ENCODE measurements around the gene GALNT10.

The GALNT10 gene

GRCh38 chr5:154249826-154250225, 59.3 kb downstream of the GALNT10 start:
- no peak overlapping the region for H3K14ac ChIP-seq (ENCODE audit: low read length)
- H3K27me3 ChIP-seq (ENCODE audit: control insufficient read depth in 3 of 3, insufficient read depth in 3 of 3, low read depth in 1 of 3, low read length in 3 of 3), result no peaks in the 10 kb centered on the region
- peaks cover 0 to 3% of the 10 kb centered on the region in 2 donors for H3K4me1 ChIP-seq (ENCODE audit: control insufficient read depth in 2 of 2, insufficient read depth in 1 of 2, low read depth in 1 of 2, low read length in 2 of 2)
- no peak overlapping the region for H3K9ac ChIP-seq (ENCODE audit: low read depth, low read length, poor library complexity)
- no peak overlapping the region for H3K4me2 ChIP-seq (ENCODE audit: insufficient read depth, low read length, poor library complexity, severe bottlenecking)
- no peak overlapping the region for H3K18ac ChIP-seq (ENCODE audit: low read length)
- no peak overlapping the region for H2BK12ac ChIP-seq (ENCODE audit: low read length)
- no peak overlapping the region for H4K8ac ChIP-seq (ENCODE audit: low read depth, low read length)
- H3K4me3 ChIP-seq (ENCODE audit: low read length in 2 of 2), result no peak overlapping the region
- H4K91ac ChIP-seq (ENCODE audit: low read depth, low read length, poor library complexity), result no peak overlapping the region
- no peak for DNase-seq (ENCODE audit: low spot score)
- no peak overlapping the region for H2BK120ac ChIP-seq (ENCODE audit: low read depth, low read length)
- peaks cover 0 to 27% of the 10 kb centered on the region in 2 donors for H3K9me3 ChIP-seq (replicated peaks in 1 of 2; ENCODE audit: control insufficient read depth in 2 of 2, insufficient read depth in 1 of 2, low read depth in 1 of 2, low read length in 2 of 2)
- no peak overlapping the region for H2BK5ac ChIP-seq (ENCODE audit: low read length)
- H3K79me1 ChIP-seq (ENCODE audit: low read depth, low read length), result no peaks in the 10 kb centered on the region
- H2AK5ac ChIP-seq (ENCODE audit: low read depth, low read length), result no peak overlapping the region
- no peak overlapping the region for H3K23ac ChIP-seq (ENCODE audit: low read depth, low read length, poor library complexity)
- H3K27ac ChIP-seq (replicated peaks; ENCODE audit: low read length), result no peak overlapping the region
- no peak overlapping the region for H3K4ac ChIP-seq (ENCODE audit: low read length)
- H3K36me3 ChIP-seq (replicated peaks in 1 of 2; ENCODE audit: control insufficient read depth in 2 of 2, insufficient read depth in 2 of 2, low read length in 2 of 2), result no peaks in the 10 kb centered on the region
- no CpG with 5 or more reads among the region's 3 CpGs for WGBS, 2 donors (ENCODE audit: extremely low coverage in 2 of 2, insufficient read length in 2 of 2, insufficient replicate concordance in 1 of 2)
- no peak overlapping the region for H2BK15ac ChIP-seq (ENCODE audit: low read length)
- H2AFZ ChIP-seq (ENCODE audit: low read length), result no peak overlapping the region

DNA sequence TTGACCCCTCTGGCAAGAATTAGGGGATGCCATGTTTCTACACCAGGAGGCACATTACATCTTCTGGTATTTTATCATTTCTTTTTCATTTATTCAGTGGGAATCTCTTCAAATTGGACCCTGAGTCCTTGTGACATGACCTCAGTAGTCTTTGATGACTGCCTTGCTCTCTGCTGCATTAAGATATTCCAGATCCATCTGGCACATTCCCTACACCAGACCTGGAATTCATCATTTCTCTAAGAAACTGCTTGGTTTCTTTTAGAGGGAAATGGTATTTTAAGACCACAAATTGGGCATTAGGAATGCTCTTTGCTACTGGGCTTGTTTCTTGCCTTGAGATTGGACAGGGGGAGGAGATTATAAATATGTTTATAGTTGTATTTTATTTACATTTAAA, 61.0 kb downstream of the GALNT10 start:
- no peak overlapping the region for H4K8ac ChIP-seq (ENCODE audit: low read depth, low read length)
- H3K9me3 ChIP-seq (replicated peaks in 1 of 2; ENCODE audit: control insufficient read depth in 2 of 2, insufficient read depth in 1 of 2, low read depth in 1 of 2, low read length in 2 of 2), result peaks cover 0 to 22% of the 10 kb centered on the region in 2 donors
- H2AFZ ChIP-seq (ENCODE audit: low read length), result no peak overlapping the region
- no peak overlapping the region for H3K23ac ChIP-seq (ENCODE audit: low read depth, low read length, poor library complexity)
- H3K4me3 ChIP-seq (ENCODE audit: low read length in 2 of 2), result no peak overlapping the region
- no peak for DNase-seq (ENCODE audit: low spot score)
- no peaks in the 10 kb centered on the region for H3K4me1 ChIP-seq (ENCODE audit: control insufficient read depth in 2 of 2, insufficient read depth in 1 of 2, low read depth in 1 of 2, low read length in 2 of 2)
- no peaks in the 10 kb centered on the region for H3K79me1 ChIP-seq (ENCODE audit: low read depth, low read length)
- no peak overlapping the region for H3K4me2 ChIP-seq (ENCODE audit: insufficient read depth, low read length, poor library complexity, severe bottlenecking)
- H3K27me3 ChIP-seq (ENCODE audit: control insufficient read depth in 3 of 3, insufficient read depth in 3 of 3, low read depth in 1 of 3, low read length in 3 of 3), result no peaks in the 10 kb centered on the region
- H3K18ac ChIP-seq (ENCODE audit: low read length), result no peak overlapping the region
- no peak overlapping the region for H4K91ac ChIP-seq (ENCODE audit: low read depth, low read length, poor library complexity)
- H2BK12ac ChIP-seq (ENCODE audit: low read length), result no peak overlapping the region
- no peak overlapping the region for H3K27ac ChIP-seq (replicated peaks; ENCODE audit: low read length)
- no peak overlapping the region for H3K14ac ChIP-seq (ENCODE audit: low read length)
- H2BK120ac ChIP-seq (ENCODE audit: low read depth, low read length), result no peak overlapping the region
- H2BK15ac ChIP-seq (ENCODE audit: low read length), result no peak overlapping the region
- no peak overlapping the region for H3K4ac ChIP-seq (ENCODE audit: low read length)
- H2BK5ac ChIP-seq (ENCODE audit: low read length), result no peak overlapping the region
- no peak overlapping the region for H2AK5ac ChIP-seq (ENCODE audit: low read depth, low read length)
- H3K9ac ChIP-seq (ENCODE audit: low read depth, low read length, poor library complexity), result no peak overlapping the region
- H3K36me3 ChIP-seq (replicated peaks in 1 of 2; ENCODE audit: control insufficient read depth in 2 of 2, insufficient read depth in 2 of 2, low read length in 2 of 2), result no peaks in the 10 kb centered on the region

- H3K14ac ChIP-seq (ENCODE audit: low read length), result no peak overlapping the region
- no peak overlapping the region for H3K4ac ChIP-seq (ENCODE audit: low read length)
- H2BK12ac ChIP-seq (ENCODE audit: low read length), result no peak overlapping the region
- no peak overlapping the region for H4K91ac ChIP-seq (ENCODE audit: low read depth, low read length, poor library complexity)
- H3K27ac ChIP-seq (replicated peaks; ENCODE audit: low read length), result no peak overlapping the region
- H2BK120ac ChIP-seq (ENCODE audit: low read depth, low read length), result no peak overlapping the region
- H4K8ac ChIP-seq (ENCODE audit: low read depth, low read length), result no peak overlapping the region
- DNase-seq (ENCODE audit: low spot score), result no peak
- H3K23ac ChIP-seq (ENCODE audit: low read depth, low read length, poor library complexity), result no peak overlapping the region
- H3K9me3 ChIP-seq (replicated peaks in 1 of 2; ENCODE audit: control insufficient read depth in 2 of 2, insufficient read depth in 1 of 2, low read depth in 1 of 2, low read length in 2 of 2), result peaks cover 0 to 19% of the 10 kb centered on the region in 2 donors
- H3K18ac ChIP-seq (ENCODE audit: low read length), result no peak overlapping the region
- no peak overlapping the region for H3K4me3 ChIP-seq (ENCODE audit: low read length in 2 of 2)
- H2BK15ac ChIP-seq (ENCODE audit: low read length), result no peak overlapping the region
- no peak overlapping the region for H3K4me2 ChIP-seq (ENCODE audit: insufficient read depth, low read length, poor library complexity, severe bottlenecking)
- H3K27me3 ChIP-seq (ENCODE audit: control insufficient read depth in 3 of 3, insufficient read depth in 3 of 3, low read depth in 1 of 3, low read length in 3 of 3), result no peaks in the 10 kb centered on the region
- H3K9ac ChIP-seq (ENCODE audit: low read depth, low read length, poor library complexity), result no peak overlapping the region
- no peaks in the 10 kb centered on the region for H3K79me1 ChIP-seq (ENCODE audit: low read depth, low read length)
- H2BK5ac ChIP-seq (ENCODE audit: low read length), result no peak overlapping the region
- H2AK5ac ChIP-seq (ENCODE audit: low read depth, low read length), result no peak overlapping the region
- no peak overlapping the region for H2AFZ ChIP-seq (ENCODE audit: low read length)
- H3K4me1 ChIP-seq (ENCODE audit: control insufficient read depth in 2 of 2, insufficient read depth in 1 of 2, low read depth in 1 of 2, low read length in 2 of 2), result peaks cover 0 to 17% of the 10 kb centered on the region in 2 donors
- no peaks in the 10 kb centered on the region for H3K36me3 ChIP-seq (replicated peaks in 1 of 2; ENCODE audit: control insufficient read depth in 2 of 2, insufficient read depth in 2 of 2, low read length in 2 of 2)
- no CpG with 5 or more reads among the region's 2 CpGs for WGBS, 2 donors (ENCODE audit: extremely low coverage in 2 of 2, insufficient read length in 2 of 2, insufficient replicate concordance in 1 of 2)
Measured at GRCh38 chr5:154253807-154254206, 63.3 kb downstream of the GALNT10 start.

- Histone ChIP-seq H3K4me2 (ENCODE audit: insufficient read depth, low read length, poor library complexity, severe bottlenecking) (no peak overlapping the region), H4K8ac (ENCODE audit: low read depth, low read length) (no peak overlapping the region), H2BK15ac (ENCODE audit: low read length) (no peak overlapping the region), H3K14ac (ENCODE audit: low read length) (no peak overlapping the region), H3K18ac (ENCODE audit: low read length) (no peak overlapping the region), H3K4me3 (ENCODE audit: low read length in 2 of 2) (no peak overlapping the region), H3K4me1 (ENCODE audit: control insufficient read depth in 2 of 2, insufficient read depth in 1 of 2, low read depth in 1 of 2, low read length in 2 of 2) (peaks cover 2 to 27% of the 10 kb centered on the region in 2 donors), H2BK5ac (ENCODE audit: low read length) (no peak overlapping the region), H4K91ac (ENCODE audit: low read depth, low read length, poor library complexity) (no peak overlapping the region), H2BK120ac (ENCODE audit: low read depth, low read length) (no peak overlapping the region), H3K9me3 (replicated peaks in 1 of 2; ENCODE audit: control insufficient read depth in 2 of 2, insufficient read depth in 1 of 2, low read depth in 1 of 2, low read length in 2 of 2) (peaks cover 0 to 16% of the 10 kb centered on the region in 2 donors), H2AFZ (ENCODE audit: low read length) (no peak overlapping the region), H2BK12ac (ENCODE audit: low read length) (no peak overlapping the region), H3K79me1 (ENCODE audit: low read depth, low read length) (no peaks in the 10 kb centered on the region), H3K23ac (ENCODE audit: low read depth, low read length, poor library complexity) (no peak overlapping the region), H3K27me3 (ENCODE audit: control insufficient read depth in 3 of 3, insufficient read depth in 3 of 3, low read depth in 1 of 3, low read length in 3 of 3) (no peaks in the 10 kb centered on the region), H2AK5ac (ENCODE audit: low read depth, low read length) (no peak overlapping the region), H3K27ac (replicated peaks; ENCODE audit: low read length) (no peak overlapping the region), H3K9ac (ENCODE audit: low read depth, low read length, poor library complexity) (no peak overlapping the region), H3K36me3 (replicated peaks in 1 of 2; ENCODE audit: control insufficient read depth in 2 of 2, insufficient read depth in 2 of 2, low read length in 2 of 2) (no peaks in the 10 kb centered on the region), H3K4ac (ENCODE audit: low read length) (no peak overlapping the region)
- WGBS, 2 donors (ENCODE audit: extremely low coverage in 2 of 2, insufficient read length in 2 of 2, insufficient replicate concordance in 1 of 2), result no CpG with 5 or more reads among the region's 2 CpGs
- DNase-seq (ENCODE audit: low spot score), result no peak
Measured at GRCh38 chr5:154254896-154255295, 64.4 kb downstream of the GALNT10 start.
